Endodermal cell (in vitro differentiated cells): Measurements from ENCODE around the gene MINAR2. TPM values are rescaled to one million over a fixed set of nuclear protein-coding genes. Genes with fewer than 3 reads are reported as not detected.
A peak's percentile ranks its signal among the peaks of the same experiment; 100 is the strongest.

Source experiments
- DNase-seq: peaks from one replicate; pipeline ENCODE4 v3.0.0-alpha.2; 2017
- H3K27ac ChIP-seq: 2 replicates; pipeline ENCODE4 v1.5.1; 2013; ENCODE audit warnings: mild to moderate bottlenecking, low read depth, low read length, moderate library complexity
- H3K27me3 ChIP-seq: 2 replicates; pipeline ENCODE4 v1.6.1; 2013; ENCODE audit warnings: mild to moderate bottlenecking, low read length, moderate library complexity; ENCODE audit not compliant: insufficient read depth, control insufficient read depth, poor library complexity, severe bottlenecking
- H3K36me3 ChIP-seq: 2 replicates; pipeline ENCODE4 v1.7.0; 2013; ENCODE audit warnings: mild to moderate bottlenecking, low read length, moderate library complexity; ENCODE audit not compliant: control insufficient read depth, insufficient read depth
- H3K4me1 ChIP-seq: one replicate; pipeline ENCODE4 v1.7.0; 2013; ENCODE audit warnings: low read length; ENCODE audit not compliant: control insufficient read depth, insufficient read depth
- H3K4me3 ChIP-seq: 2 replicates; pipeline ENCODE4 v1.5.1; 2013; ENCODE audit warnings: mild to moderate bottlenecking, low read length, moderate library complexity
- H3K9ac ChIP-seq: 2 replicates; pipeline ENCODE4 v1.6.1; 2013; ENCODE audit warnings: mild to moderate bottlenecking, low read length, moderate library complexity; ENCODE audit not compliant: poor library complexity, severe bottlenecking; ENCODE audit errors: extremely low read depth
- H3K9me3 ChIP-seq: 2 replicates; pipeline ENCODE4 v1.6.1; 2013; ENCODE audit warnings: mild to moderate bottlenecking, low read length, moderate library complexity; ENCODE audit not compliant: control insufficient read depth
- H3K27ac Mint-ChIP-seq: 2 replicates; pipeline ENCODE4 v1.8.0; 2020; ENCODE audit warnings: mixed read lengths
- H3K27me3 Mint-ChIP-seq: 2 replicates; pipeline ENCODE4 v1.8.0; 2021; ENCODE audit warnings: mild to moderate bottlenecking, mixed read lengths; ENCODE audit not compliant: insufficient read depth
- H3K36me3 Mint-ChIP-seq: 2 replicates; pipeline ENCODE4 v1.8.0; 2020; ENCODE audit warnings: low read depth, mixed read lengths
- H3K4me1 Mint-ChIP-seq: 2 replicates; pipeline ENCODE4 v1.8.0; 2020; ENCODE audit warnings: mixed read lengths
- H3K4me3 Mint-ChIP-seq: 2 replicates; pipeline ENCODE4 v1.8.0; 2020; ENCODE audit warnings: mild to moderate bottlenecking, moderate library complexity, mixed read lengths
- H3K9me3 Mint-ChIP-seq: 2 replicates; pipeline ENCODE4 v1.8.0; 2020; ENCODE audit warnings: mild to moderate bottlenecking, mixed read lengths
- CTCF ChIP-seq: fragments of 200-600 bp; sonication (generic); conservative IDR thresholded peaks from 2 replicates; pipeline ENCODE4 v1.5.0; 2021; ENCODE audit warnings: antibody characterized with exemption, mild to moderate bottlenecking
- WGBS, 2 experiments: methylation state at CpG; one replicate each; pipeline versions ENCODE4 v1.1.5 to v1.1.7; 2013; ENCODE audit warnings: missing lambda C conversion rate in 2 of 2, mixed read lengths in 1 of 2; ENCODE audit not compliant: insufficient coverage in 1 of 2, insufficient read length in 1 of 2; 5-methylcytosine and 5-hydroxymethylcytosine counted together
- total RNA-seq, 2 donors: library from RNA; stranded (reverse); fragmentation: NEBNext Ultra II Directional in 1 of 2; extraction: Animal tissue kit (Norgen Biotek cat#: 25700) in 1 of 2; gene quantifications; 2 replicates in 1 of 2; 3 replicates in 1 of 2; pipeline ENCODE4 v1.2.1, GENCODE V29; 2021

MINAR2 gene
- total RNA-seq, 2 donors from 2014 or later: 0.15 TPM; not detected in 1

- H3K27ac ChIP-seq: peak overlapping the region; percentile 24
- Mint-ChIP-seq H3K27me3 (no peaks in the 10 kb centered on the region), H3K4me3 (peak overlapping the region; percentile 4), H3K27ac (peak overlapping the region; percentile 50), H3K9me3 (no peaks in the 10 kb centered on the region), H3K4me1 (peaks cover 36% of the 10 kb centered on the region), H3K36me3 (peaks cover 19% of the 10 kb centered on the region)
- H3K9me3 ChIP-seq: no peaks in the 10 kb centered on the region
- WGBS, 2 experiments: 17 to 19% methylated on average over 2 of the region's 2 CpGs
- peak overlapping the region; percentile 4 for H3K4me3 ChIP-seq
- no peak overlapping the region for H3K9ac ChIP-seq
- H3K36me3 ChIP-seq: no peaks in the 10 kb centered on the region
- H3K27me3 ChIP-seq: no peaks in the 10 kb centered on the region
- H3K4me1 ChIP-seq: peaks cover 6% of the 10 kb centered on the region
- no peak for DNase-seq
- TF ChIP-seq CTCF: no peak
These were observed 23.7 kb upstream of the MINAR2 start for GRCh38 chr5:129724222-129724621.

GRCh38 chr5:129724647-129725046, 23.2 kb upstream of the MINAR2 start:
- Mint-ChIP-seq H3K4me1 (peaks cover 36% of the 10 kb centered on the region), H3K27me3 (no peaks in the 10 kb centered on the region), H3K36me3 (peaks cover 19% of the 10 kb centered on the region), H3K9me3 (no peaks in the 10 kb centered on the region), H3K27ac (peak overlapping the region; percentile 50), H3K4me3 (peak overlapping the region; percentile 4)
- TF ChIP-seq CTCF: no peak
- no peak for DNase-seq
- Histone ChIP-seq H3K9ac (no peak overlapping the region), H3K27me3 (no peaks in the 10 kb centered on the region), H3K27ac (peak overlapping the region; percentile 24), H3K36me3 (no peaks in the 10 kb centered on the region), H3K9me3 (no peaks in the 10 kb centered on the region), H3K4me3 (no peak overlapping the region), H3K4me1 (peaks cover 6% of the 10 kb centered on the region)
- 85% methylated on average over 2 to 4 of the region's 4 CpGs for WGBS, 2 experiments

- no peak for TF ChIP-seq CTCF
- no peaks in the 10 kb centered on the region for H3K36me3 Mint-ChIP-seq
- WGBS, 2 experiments: 88 to 92% methylated on average over 1 to 2 of the region's 2 CpGs
These were observed 8.1 kb upstream of the MINAR2 start for GRCh38 chr5:129739773-129740172.

More at GRCh38 chr5:129739773-129740172, 8.1 kb upstream of the MINAR2 start:
- H3K36me3 ChIP-seq: no peaks in the 10 kb centered on the region
- H3K9ac ChIP-seq: no peak overlapping the region
- H3K9me3 ChIP-seq: no peaks in the 10 kb centered on the region
- no peaks in the 10 kb centered on the region for H3K4me1 Mint-ChIP-seq
- no peaks in the 10 kb centered on the region for H3K27me3 Mint-ChIP-seq
- H3K27me3 ChIP-seq: no peaks in the 10 kb centered on the region
- no peak overlapping the region for H3K4me3 Mint-ChIP-seq
- H3K4me1 ChIP-seq: no peaks in the 10 kb centered on the region
- DNase-seq: no peak
- H3K27ac ChIP-seq: no peak overlapping the region
- no peak overlapping the region for H3K4me3 ChIP-seq
- H3K9me3 Mint-ChIP-seq: no peaks in the 10 kb centered on the region
- no peak overlapping the region for H3K27ac Mint-ChIP-seq
